Activated naive CD4-positive, alpha-beta T cell treated with anti-CD3 and anti-CD28 coated beads, Interleukin-2, amount 50 U/mL, for 24 hours (primary cell): ENCODE data around the gene AKR7A3.
A peak's percentile ranks its signal among the peaks of the same experiment; 100 is the strongest.
"Not testable (repeated sequence)": the region's sequence is repeated elsewhere in the genome, so short reads cannot be mapped to it uniquely, and the experiment has no call there.

Source experiments
- H3K27ac Mint-ChIP-seq: one replicate; pipeline ENCODE4 v1.8.0; 2021; ENCODE audit warnings: mild to moderate bottlenecking, mixed read lengths
- H3K27me3 Mint-ChIP-seq: one replicate; pipeline ENCODE4 v1.8.0; 2021; ENCODE audit warnings: mixed read lengths
- H3K36me3 Mint-ChIP-seq: one replicate; pipeline ENCODE4 v1.8.0; 2021; ENCODE audit warnings: mixed read lengths
- H3K4me1 Mint-ChIP-seq: one replicate; pipeline ENCODE4 v1.8.0; 2021; ENCODE audit warnings: mixed read lengths
- H3K4me3 Mint-ChIP-seq: one replicate; pipeline ENCODE4 v1.8.0; 2021; ENCODE audit warnings: mild to moderate bottlenecking, mixed read lengths
- H3K9me3 Mint-ChIP-seq: one replicate; pipeline ENCODE4 v1.8.0; 2021; ENCODE audit warnings: mixed read lengths

The AKR7A3 gene

GRCh38 chr1:19283891-19284290 lies 4.7 kb downstream of the AKR7A3 start:
- H3K4me1 Mint-ChIP-seq = peaks cover 4% of the 10 kb centered on the region
- no peak overlapping the region for H3K4me3 Mint-ChIP-seq
- no peaks in the 10 kb centered on the region for H3K27me3 Mint-ChIP-seq
- no peak overlapping the region for H3K27ac Mint-ChIP-seq
- no peaks in the 10 kb centered on the region for H3K9me3 Mint-ChIP-seq
- peaks cover 4% of the 10 kb centered on the region for H3K36me3 Mint-ChIP-seq

- Mint-ChIP-seq H3K36me3 (peaks cover 5% of the 10 kb centered on the region), H3K4me3 (no peak overlapping the region), H3K9me3 (peaks cover 9% of the 10 kb centered on the region), H3K27me3 (peaks cover 14% of the 10 kb centered on the region), H3K4me1 (peaks cover 7% of the 10 kb centered on the region), H3K27ac (no peak overlapping the region)
These were observed 13.9 kb downstream of the AKR7A3 start for GRCh38 chr1:19274636-19275035.

- peaks cover 14% of the 10 kb centered on the region for H3K27me3 Mint-ChIP-seq
- not testable (repeated sequence) for H3K27ac Mint-ChIP-seq, H3K9me3 Mint-ChIP-seq, H3K4me1 Mint-ChIP-seq, H3K4me3 Mint-ChIP-seq, H3K36me3 Mint-ChIP-seq
These were observed 14.6 kb downstream of the AKR7A3 start for GRCh38 chr1:19273844-19274531.

GRCh38 chr1:19273106-19273843 lies 15.3 kb downstream of the AKR7A3 start:
- peaks cover 2% of the 10 kb centered on the region for H3K36me3 Mint-ChIP-seq
- no peak overlapping the region for H3K27ac Mint-ChIP-seq
- peaks cover 14% of the 10 kb centered on the region for H3K27me3 Mint-ChIP-seq
- peaks cover 9% of the 10 kb centered on the region for H3K9me3 Mint-ChIP-seq
- H3K4me3 Mint-ChIP-seq = peak overlapping the region; percentile 58
- H3K4me1 Mint-ChIP-seq = peaks cover 7% of the 10 kb centered on the region

GRCh38 chr1:19272064-19272463 lies 16.5 kb downstream of the AKR7A3 start:
- H3K27ac Mint-ChIP-seq = no peak overlapping the region
- peaks cover 9% of the 10 kb centered on the region for H3K9me3 Mint-ChIP-seq
- peaks cover 7% of the 10 kb centered on the region for H3K4me1 Mint-ChIP-seq
- H3K4me3 Mint-ChIP-seq = no peak overlapping the region
- peaks cover 14% of the 10 kb centered on the region for H3K27me3 Mint-ChIP-seq
- peaks cover 2% of the 10 kb centered on the region for H3K36me3 Mint-ChIP-seq

GRCh38 chr1:19270343-19270730 lies 18.2 kb downstream of the AKR7A3 start:
- H3K27ac Mint-ChIP-seq, H3K4me1 Mint-ChIP-seq, H3K9me3 Mint-ChIP-seq, H3K4me3 Mint-ChIP-seq, H3K36me3 Mint-ChIP-seq: not testable (repeated sequence)
- peaks cover 14% of the 10 kb centered on the region for H3K27me3 Mint-ChIP-seq

GRCh38 chr1:19269427-19270342 lies 18.9 kb downstream of the AKR7A3 start:
- not testable (repeated sequence) for H3K27ac Mint-ChIP-seq, H3K9me3 Mint-ChIP-seq, H3K4me3 Mint-ChIP-seq, H3K4me1 Mint-ChIP-seq, H3K36me3 Mint-ChIP-seq
- H3K27me3 Mint-ChIP-seq = peaks cover 14% of the 10 kb centered on the region

GRCh38 chr1:19268445-19268844 lies 20.1 kb downstream of the AKR7A3 start:
- H3K9me3 Mint-ChIP-seq = no peaks in the 10 kb centered on the region
- H3K27ac Mint-ChIP-seq = no peak overlapping the region
- H3K4me3 Mint-ChIP-seq = no peak overlapping the region
- peaks cover 11% of the 10 kb centered on the region for H3K27me3 Mint-ChIP-seq
- H3K4me1 Mint-ChIP-seq = peaks cover 4% of the 10 kb centered on the region
- no peaks in the 10 kb centered on the region for H3K36me3 Mint-ChIP-seq

- Mint-ChIP-seq H3K4me1 (no peaks in the 10 kb centered on the region), H3K9me3 (no peaks in the 10 kb centered on the region), H3K36me3 (no peaks in the 10 kb centered on the region), H3K27ac (peak overlapping the region; percentile 51), H3K4me3 (no peak overlapping the region), H3K27me3 (no peaks in the 10 kb centered on the region)
These were observed 25.8 kb downstream of the AKR7A3 start for GRCh38 chr1:19262744-19263143.

- H3K4me1 Mint-ChIP-seq = peaks cover 4% of the 10 kb centered on the region
- no peak overlapping the region for H3K4me3 Mint-ChIP-seq
- no peaks in the 10 kb centered on the region for H3K9me3 Mint-ChIP-seq
- H3K36me3 Mint-ChIP-seq = no peaks in the 10 kb centered on the region
- H3K27ac Mint-ChIP-seq = no peak overlapping the region
- no peaks in the 10 kb centered on the region for H3K27me3 Mint-ChIP-seq
These were observed 26.5 kb downstream of the AKR7A3 start for GRCh38 chr1:19262047-19262446.

GRCh38 chr1:19260211-19261138 lies 28.1 kb downstream of the AKR7A3 start:
- Mint-ChIP-seq H3K27me3 (no peaks in the 10 kb centered on the region), H3K9me3 (no peaks in the 10 kb centered on the region), H3K27ac (no peak overlapping the region)

GRCh38 chr1:19258353-19258752 lies 30.2 kb downstream of the AKR7A3 start:
- H3K27ac Mint-ChIP-seq = no peak overlapping the region
- H3K9me3 Mint-ChIP-seq = no peaks in the 10 kb centered on the region
- H3K4me1 Mint-ChIP-seq = peaks cover 21% of the 10 kb centered on the region
- H3K27me3 Mint-ChIP-seq = no peaks in the 10 kb centered on the region
- peaks cover 1% of the 10 kb centered on the region for H3K36me3 Mint-ChIP-seq
- H3K4me3 Mint-ChIP-seq = no peak overlapping the region

More at GRCh38 chr1:19260211-19261138, 28.1 kb downstream of the AKR7A3 start:
- H3K4me1 Mint-ChIP-seq = peaks cover 8% of the 10 kb centered on the region
- no peak overlapping the region for H3K4me3 Mint-ChIP-seq
- no peaks in the 10 kb centered on the region for H3K36me3 Mint-ChIP-seq

- Mint-ChIP-seq H3K27ac (peak overlapping the region; percentile 88), H3K4me1 (peaks cover 28% of the 10 kb centered on the region), H3K4me3 (no peak overlapping the region), H3K9me3 (no peaks in the 10 kb centered on the region), H3K36me3 (peaks cover 8% of the 10 kb centered on the region), H3K27me3 (no peaks in the 10 kb centered on the region)
These were observed 31.2 kb downstream of the AKR7A3 start for GRCh38 chr1:19257178-19257914.

- not testable (repeated sequence) for H3K27ac Mint-ChIP-seq, H3K9me3 Mint-ChIP-seq, H3K27me3 Mint-ChIP-seq, H3K4me3 Mint-ChIP-seq, H3K36me3 Mint-ChIP-seq
- H3K4me1 Mint-ChIP-seq = peaks cover 28% of the 10 kb centered on the region
These were observed 32.3 kb downstream of the AKR7A3 start for GRCh38 chr1:19256301-19256700.
